CD4-positive, alpha-beta T cell treated with Interleukin-17A for 1 hour (primary cell): Measurements from ENCODE around the gene PTPRN2.
"Not testable (repeated sequence)": the region's sequence is repeated elsewhere in the genome, so short reads cannot be mapped to it uniquely, and the experiment has no call there.

Source experiments
- DNase-seq: peaks from one replicate; pipeline ENCODE4 v3.0.0-alpha.2; 2020

PTPRN2 gene

GRCh38 chr7:158358926-158359645 is 228.5 kb downstream of the PTPRN2 start:
- no peak for DNase-seq

GRCh38 chr7:158357898-158358821 is 229.5 kb downstream of the PTPRN2 start:
- DNase-seq: no peak

- DNase-seq: no peak
Observed at GRCh38 chr7:158357106-158357897, 230.3 kb downstream of the PTPRN2 start.

GRCh38 chr7:158356454-158356853 is 231.2 kb downstream of the PTPRN2 start:
- no peak for DNase-seq

GRCh38 chr7:158355456-158356065 is 232.1 kb downstream of the PTPRN2 start:
- DNase-seq: no peak

GRCh38 chr7:158354861-158355260 is 232.8 kb downstream of the PTPRN2 start:
- no peak for DNase-seq

GRCh38 chr7:158353606-158354570 is 233.7 kb downstream of the PTPRN2 start:
- no peak for DNase-seq

- DNase-seq: not testable (repeated sequence)
Observed at GRCh38 chr7:158351899-158352729, 235.5 kb downstream of the PTPRN2 start.

- no peak for DNase-seq
Observed at GRCh38 chr7:158351481-158351880, 236.1 kb downstream of the PTPRN2 start.

- no peak for DNase-seq
Observed at GRCh38 chr7:158351051-158351450, 236.6 kb downstream of the PTPRN2 start.

GRCh38 chr7:158350166-158350900 is 237.3 kb downstream of the PTPRN2 start:
- no peak for DNase-seq

- DNase-seq: no peak
Observed at GRCh38 chr7:158348446-158348845, 239.2 kb downstream of the PTPRN2 start.

GRCh38 chr7:158348039-158348438 is 239.6 kb downstream of the PTPRN2 start:
- DNase-seq: not testable (repeated sequence)

- DNase-seq: no peak
Observed at GRCh38 chr7:158345731-158346130, 241.9 kb downstream of the PTPRN2 start.

- no peak for DNase-seq
Observed at GRCh38 chr7:158344706-158345300, 242.8 kb downstream of the PTPRN2 start.

GRCh38 chr7:158343936-158344455 is 243.6 kb downstream of the PTPRN2 start:
- no peak for DNase-seq

- DNase-seq: no peak
Observed at GRCh38 chr7:158343526-158343925, 244.1 kb downstream of the PTPRN2 start.

- DNase-seq: not testable (repeated sequence)
Observed at GRCh38 chr7:158341097-158341496, 246.5 kb downstream of the PTPRN2 start.

GRCh38 chr7:158336952-158337351 is 250.7 kb downstream of the PTPRN2 start:
- not testable (repeated sequence) for DNase-seq
